LNCaP clone FGC (cell line): ENCODE measurements around the gene MCTP2.

Source experiments
- DNase-seq: peaks from one replicate; pipeline ENCODE4 v3.0.0-alpha.2; 2011; ENCODE audit warnings: low read depth
- H3K4me3 ChIP-seq: 2 replicates; pipeline ENCODE4 v1.5.1; 2011; ENCODE audit warnings: mild to moderate bottlenecking, low read depth, low read length, control low read depth
- CTCF ChIP-seq: IDR thresholded peaks from 2 replicates; pipeline ENCODE4 v1.5.1; 2012; ENCODE audit warnings: mild to moderate bottlenecking; ENCODE audit not compliant: control insufficient read depth, insufficient read depth; ENCODE audit errors: extremely low read depth

MCTP2 gene

GRCh38 chr15:94196531-94196930 is 34.8 kb upstream of the MCTP2 start:
- TF ChIP-seq CTCF: no peak
- DNase-seq: no peak
- no peak overlapping the region for H3K4me3 ChIP-seq

GRCh38 chr15:94198633-94199032 is 32.7 kb upstream of the MCTP2 start:
- DNase-seq: no peak
- no peak for TF ChIP-seq CTCF
- no peak overlapping the region for H3K4me3 ChIP-seq

- no peak for DNase-seq
- H3K4me3 ChIP-seq: no peak overlapping the region
- TF ChIP-seq CTCF: no peak
These were observed 31.6 kb upstream of the MCTP2 start for GRCh38 chr15:94199725-94200124.

DNA sequence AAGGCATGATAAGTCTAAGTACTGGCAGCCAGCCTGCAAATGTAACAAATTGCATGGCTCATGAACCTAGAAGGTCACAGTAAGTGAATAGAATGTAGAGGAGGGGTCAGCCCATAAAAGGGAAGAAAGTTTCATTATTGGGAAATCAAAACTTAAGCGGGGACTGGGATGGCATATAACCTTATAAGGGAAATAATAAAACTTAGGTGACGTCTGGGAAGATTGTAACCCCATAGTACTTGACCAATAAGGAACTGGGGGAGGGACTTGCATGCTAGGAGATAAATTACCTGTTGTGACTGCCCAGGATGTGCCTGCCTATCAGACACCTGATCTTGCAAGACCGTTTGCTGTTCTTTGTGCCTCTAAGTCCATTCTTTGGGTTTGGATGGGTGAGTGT is 28.1 kb upstream of the MCTP2 start:
- no peak for TF ChIP-seq CTCF
- DNase-seq: no peak
- no peak overlapping the region for H3K4me3 ChIP-seq

GRCh38 chr15:94205366-94205765 is 26.0 kb upstream of the MCTP2 start:
- TF ChIP-seq CTCF: no peak
- no peak overlapping the region for H3K4me3 ChIP-seq
- DNase-seq: no peak

DNA sequence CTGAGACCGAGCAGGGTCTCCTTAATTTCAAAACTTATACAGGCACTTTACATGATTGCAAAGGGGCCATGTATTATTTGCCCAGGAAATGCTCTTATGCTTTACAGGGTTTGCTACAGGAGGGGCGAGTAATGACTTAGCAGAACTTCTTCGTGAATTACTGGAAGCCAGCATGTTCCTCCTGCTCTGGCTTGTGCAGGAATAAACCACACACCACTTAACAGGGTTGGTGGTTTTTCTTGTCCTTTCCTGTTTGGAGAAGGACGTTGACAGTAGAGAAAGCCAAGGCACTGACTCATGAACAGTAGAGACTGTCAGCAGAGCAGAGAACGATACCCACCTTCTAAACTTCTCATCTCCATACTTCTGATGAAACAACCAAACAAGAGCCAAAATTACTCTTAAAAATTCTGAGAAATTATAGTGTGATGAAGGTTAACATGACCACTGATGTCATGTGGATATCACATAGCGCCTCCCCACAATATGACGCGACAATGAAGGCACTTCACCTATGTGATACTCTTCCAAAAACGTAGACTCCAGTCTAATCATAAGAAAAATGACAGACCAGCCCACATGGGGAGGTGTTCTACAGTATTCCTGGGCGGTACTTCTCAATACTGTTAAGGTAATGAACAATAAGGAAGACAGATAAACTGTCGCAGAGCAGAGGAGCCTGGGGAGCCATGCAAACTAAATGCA is 24.7 kb upstream of the MCTP2 start:
- no peak for TF ChIP-seq CTCF
- no peak overlapping the region for H3K4me3 ChIP-seq
- DNase-seq: no peak

DNA sequence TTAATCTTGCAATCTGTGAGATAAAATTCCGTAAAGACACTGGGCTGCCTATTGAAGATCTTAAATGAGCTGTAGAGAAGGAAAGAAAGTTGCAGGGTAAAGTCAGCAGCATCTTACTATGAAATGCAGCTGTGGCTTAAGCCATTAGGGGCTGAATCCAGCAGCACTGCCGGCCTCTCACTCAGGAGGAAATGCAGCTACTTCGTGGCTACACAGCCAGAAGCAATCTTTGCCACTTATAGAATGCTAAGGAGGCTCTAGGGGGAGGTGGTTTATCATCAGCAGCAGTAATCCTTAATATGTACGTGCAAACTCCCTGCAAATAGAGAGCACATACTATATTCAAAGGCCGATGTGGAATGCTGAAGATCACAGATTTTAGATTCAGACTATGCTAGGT is 19.1 kb upstream of the MCTP2 start:
- DNase-seq: no peak
- no peak overlapping the region for H3K4me3 ChIP-seq
- TF ChIP-seq CTCF: no peak
